Hematopoietic multipotent progenitor cell (in vitro differentiated cells): ENCODE results near the gene PREB. TPM values are rescaled to one million over a fixed set of nuclear protein-coding genes. Genes with fewer than 3 reads are reported as not detected.

Experiments used
- DNase-seq, 3 donors: peaks; one replicate each; pipeline ENCODE4 v3.0.0-alpha.2; 2011 to 2015; ENCODE audit warnings: low read depth in 2 of 3, low spot score in 2 of 3
- total RNA-seq: library from RNA; depleted of rRNA; stranded (reverse); fragments of >200 nt; gene quantifications from one replicate; pipeline ENCODE4 v1.2.3, GENCODE V29; 2012

PREB gene
- total RNA-seq, 1 donor = 55.2 TPM

DNA sequence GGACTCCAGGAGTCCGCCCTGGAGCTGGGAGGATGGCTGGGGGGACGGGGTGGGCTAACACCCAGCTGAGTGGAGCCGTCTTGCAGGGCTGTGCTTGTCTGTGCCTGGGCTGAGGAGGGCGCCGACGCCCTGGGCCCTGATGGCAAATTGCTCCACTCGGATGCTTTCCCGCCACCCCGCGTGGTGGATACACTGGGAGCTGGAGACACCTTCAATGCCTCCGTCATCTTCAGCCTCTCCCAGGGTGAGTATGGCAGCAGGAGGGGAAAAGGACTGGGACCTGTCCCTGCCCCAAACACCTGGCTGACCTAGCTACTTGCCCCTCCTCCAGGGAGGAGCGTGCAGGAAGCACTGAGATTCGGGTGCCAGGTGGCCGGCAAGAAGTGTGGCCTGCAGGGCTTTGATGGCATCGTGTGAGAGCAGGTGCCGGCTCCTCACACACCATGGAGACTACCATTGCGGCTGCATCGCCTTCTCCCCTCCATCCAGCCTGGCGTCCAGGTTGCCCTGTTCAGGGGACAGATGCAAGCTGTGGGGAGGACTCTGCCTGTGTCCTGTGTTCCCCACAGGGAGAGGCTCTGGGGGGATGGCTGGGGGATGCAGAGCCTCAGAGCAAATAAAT lies 35.0 kb downstream of the PREB start:
- DNase-seq = no peak

DNA sequence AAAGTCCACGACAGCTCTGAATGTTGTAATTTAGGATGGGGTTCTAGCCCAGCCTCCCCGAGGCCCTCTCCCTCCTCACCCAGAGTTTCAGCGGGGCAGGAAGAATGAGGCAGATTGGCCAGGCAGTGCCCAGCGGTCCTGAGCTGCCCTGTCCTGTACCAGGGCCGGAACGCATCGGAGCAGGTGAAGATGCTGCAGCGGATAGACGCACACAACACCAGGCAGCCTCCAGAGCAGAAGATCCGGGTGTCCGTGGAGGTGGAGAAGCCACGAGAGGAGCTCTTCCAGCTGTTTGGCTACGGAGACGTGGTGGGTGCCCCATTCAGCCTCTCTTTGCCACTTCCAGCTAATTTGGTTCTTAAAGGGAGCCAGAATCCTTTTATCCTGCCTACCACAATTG lies 37.1 kb downstream of the PREB start:
- no peak for DNase-seq

- DNase-seq = no peak
Measured at GRCh38 chr2:27096748-27097297, 37.6 kb downstream of the PREB start.

- peak in 1 of 3 donors; percentile 54 for DNase-seq
Measured at GRCh38 chr2:27095745-27096651, 38.4 kb downstream of the PREB start.

DNA sequence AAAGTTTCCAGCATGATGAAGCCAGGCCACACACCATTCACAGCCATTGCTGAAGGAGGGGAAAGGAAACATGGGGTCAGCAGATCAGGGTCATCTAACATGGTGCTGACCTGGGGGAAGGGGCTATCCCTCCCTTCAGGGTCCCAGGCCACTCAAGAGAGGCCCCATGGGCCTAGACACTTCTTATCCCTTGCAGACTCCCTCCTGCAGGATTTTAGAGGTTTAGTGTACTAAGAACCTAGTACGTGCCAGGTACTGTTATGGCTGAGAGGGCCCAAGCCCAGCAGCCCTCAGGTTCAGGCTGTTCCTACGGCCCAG lies 39.0 kb downstream of the PREB start:
- DNase-seq = no peak

DNA sequence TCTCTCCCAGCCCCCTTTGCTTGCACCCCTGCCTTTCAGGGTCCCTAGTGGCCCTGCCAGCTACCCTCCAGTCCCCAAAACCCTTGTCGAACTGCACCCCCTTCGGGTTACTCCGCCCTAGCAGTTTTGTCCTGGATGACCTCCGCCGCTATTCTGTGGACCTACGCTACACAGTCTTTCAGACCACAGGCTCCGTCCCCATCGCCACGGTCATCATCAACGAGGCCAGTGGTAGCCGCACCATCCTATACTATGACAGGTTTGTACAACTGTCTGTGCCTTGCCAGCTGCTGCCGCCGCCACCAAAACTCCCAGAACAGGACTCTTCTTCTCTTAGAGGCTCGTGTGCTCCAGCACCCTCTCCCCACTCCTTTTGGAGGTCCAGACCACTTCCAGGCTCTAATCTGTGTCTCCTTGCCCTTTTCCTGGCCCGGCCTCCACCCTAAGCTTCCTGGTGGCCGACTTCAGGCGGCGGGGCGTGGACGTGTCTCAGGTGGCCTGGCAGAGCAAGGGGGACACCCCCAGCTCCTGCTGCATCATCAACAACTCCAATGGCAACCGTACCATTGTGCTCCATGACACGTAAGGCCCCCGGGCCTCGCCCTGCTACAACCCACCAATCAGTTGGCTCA lies 40.0 kb downstream of the PREB start:
- DNase-seq = no peak

DNA sequence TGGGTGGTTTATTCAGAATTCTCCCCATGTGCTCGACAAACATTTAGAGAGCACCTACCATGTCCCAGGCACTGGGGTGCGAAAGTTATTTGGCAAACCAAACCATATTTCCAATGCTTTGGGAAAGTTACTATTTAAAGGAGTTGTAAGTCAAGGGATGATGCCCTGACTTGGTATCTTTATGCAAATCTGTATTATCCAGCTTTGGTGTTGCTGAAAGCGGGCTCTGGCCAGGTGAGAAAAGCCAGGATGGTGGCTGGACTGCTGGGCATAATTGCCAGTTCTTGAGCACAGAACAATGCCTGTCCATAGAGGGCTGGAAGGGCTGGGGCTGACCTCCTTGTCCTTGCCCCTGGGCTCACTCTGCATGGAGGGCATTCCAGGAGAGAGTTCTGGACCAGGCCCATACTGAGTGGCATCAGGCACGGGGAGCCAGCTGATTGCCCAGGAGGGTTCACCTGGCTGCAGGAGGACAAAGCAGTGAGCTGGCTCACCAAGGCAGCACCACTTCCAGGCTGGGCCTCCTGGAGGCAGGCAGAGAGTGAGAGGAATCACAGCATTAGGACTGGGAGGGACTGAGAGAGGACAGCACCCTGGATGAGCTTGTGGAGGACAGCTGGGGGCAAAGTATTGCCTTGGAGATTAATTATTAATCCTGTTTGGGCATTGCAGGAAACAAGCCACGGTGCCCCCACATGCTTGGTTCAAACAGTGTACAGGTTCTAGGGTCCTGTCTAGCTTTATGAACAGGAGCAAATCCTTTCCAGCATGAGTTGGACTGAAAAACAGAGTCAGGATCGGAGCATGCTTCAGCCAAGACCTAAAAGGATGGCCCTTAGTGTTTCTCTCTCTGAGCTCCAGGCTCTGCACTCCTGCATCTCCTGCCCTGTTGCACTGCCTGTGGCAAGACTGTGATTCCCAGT lies 40.7 kb downstream of the PREB start:
- no peak for DNase-seq

DNA sequence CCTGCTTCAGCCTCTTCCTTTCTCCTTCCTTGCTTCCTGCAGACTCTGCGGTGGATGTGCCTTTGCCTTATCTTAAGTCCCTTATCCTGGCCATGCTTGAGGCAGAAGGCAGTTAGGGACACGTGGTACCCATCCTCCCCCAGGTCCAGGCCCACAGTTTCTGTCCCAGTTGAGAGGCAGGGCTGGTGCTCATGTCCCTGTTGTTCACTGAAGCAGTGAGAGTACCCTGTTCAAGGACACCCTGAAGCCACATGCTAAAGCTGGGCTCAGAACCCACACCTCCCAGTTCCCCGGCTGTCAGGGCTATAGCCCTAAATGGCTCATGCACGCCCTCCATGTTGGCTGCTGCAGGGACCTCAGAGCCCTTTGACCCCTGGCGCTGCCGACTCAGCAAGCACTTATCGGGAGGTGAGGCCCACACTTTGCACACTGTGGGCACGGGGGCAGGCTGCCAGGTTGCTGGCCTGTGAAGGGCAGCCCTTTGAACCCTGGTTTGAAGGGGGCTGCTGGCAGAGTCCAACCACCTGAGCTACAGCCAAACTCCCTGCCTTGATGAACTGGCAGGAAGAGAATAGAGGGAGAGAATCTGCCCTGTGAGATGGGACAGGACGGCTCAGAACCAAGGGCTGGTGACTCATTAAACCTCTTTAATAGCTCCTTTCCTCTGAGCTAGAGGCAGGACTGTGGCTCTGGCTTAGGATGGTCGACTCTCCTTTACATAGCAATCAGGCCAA lies 41.6 kb downstream of the PREB start:
- DNase-seq = no peak

- DNase-seq = no peak
Measured at GRCh38 chr2:27091746-27092695, 42.4 kb downstream of the PREB start.

DNA sequence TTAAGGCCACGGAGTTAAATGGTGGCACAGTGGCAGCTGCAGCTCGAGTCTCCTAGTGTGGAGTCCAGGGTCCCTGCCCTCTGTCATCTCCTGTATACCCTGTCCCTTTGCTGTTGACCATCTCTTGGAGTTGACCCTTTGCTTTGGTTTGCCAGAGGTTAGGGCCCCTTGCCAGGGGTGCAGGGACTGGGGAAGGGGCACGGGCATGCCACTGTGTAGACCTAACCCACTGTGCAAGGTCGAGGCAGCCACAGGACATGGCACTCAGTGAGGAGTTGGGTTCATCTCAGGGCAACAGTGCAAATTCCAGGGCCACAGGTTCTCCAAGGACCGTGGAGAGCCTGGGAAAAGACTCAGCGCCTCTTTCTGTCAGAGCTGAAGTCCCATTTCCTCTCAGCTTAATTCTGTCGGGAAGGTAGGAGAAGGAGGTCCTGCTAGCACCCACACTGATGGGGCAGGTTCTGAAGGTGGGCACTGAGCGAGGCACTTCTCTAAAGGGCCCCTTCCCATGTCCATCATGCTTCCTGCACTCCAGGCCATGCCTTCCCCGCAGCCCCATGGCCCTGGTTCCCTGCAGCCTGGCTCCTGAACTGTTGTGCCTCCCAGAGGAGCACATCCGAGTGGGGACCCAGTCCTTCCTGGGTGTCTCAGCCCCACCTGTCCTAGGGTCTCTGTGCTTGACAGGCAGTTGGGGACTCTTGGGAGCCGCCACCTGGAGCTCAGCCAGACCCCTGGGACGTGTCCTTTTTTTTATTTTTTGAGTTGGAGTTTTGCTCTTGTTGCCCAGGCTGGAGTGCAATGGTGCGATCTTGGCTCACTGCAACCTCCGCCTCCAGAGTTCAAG lies 45.1 kb downstream of the PREB start:
- no peak for DNase-seq

GRCh38 chr2:27088634-27089033 lies 45.8 kb downstream of the PREB start:
- DNase-seq = no peak

DNA sequence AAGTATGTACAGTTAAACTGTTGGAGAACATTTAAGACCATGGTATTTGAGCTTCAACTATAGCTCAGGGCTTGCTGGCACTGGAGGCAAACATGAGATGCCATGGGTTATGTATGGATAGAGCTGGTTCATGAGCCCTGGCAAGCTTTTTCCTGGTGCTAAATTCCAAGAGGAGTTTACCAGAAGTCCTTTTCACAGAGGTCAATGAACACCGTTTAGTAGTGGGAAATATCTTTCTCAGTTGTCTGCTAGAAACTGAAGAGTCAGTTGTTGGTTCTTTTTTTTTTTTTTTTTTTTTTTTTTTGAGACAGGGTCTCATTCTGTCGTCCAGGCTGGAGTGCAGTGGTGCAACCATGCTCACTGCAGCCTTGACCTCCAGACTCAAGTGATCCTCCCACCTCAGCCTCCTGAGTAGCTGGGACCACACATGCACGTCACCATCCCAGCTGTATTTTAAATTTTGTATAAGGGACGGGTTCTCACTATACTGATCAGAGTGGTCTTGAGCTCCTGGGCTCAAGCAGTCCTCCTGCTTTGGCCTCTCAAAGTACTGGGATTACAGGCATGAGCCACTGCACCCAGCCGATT lies 46.5 kb downstream of the PREB start:
- no peak for DNase-seq

DNA sequence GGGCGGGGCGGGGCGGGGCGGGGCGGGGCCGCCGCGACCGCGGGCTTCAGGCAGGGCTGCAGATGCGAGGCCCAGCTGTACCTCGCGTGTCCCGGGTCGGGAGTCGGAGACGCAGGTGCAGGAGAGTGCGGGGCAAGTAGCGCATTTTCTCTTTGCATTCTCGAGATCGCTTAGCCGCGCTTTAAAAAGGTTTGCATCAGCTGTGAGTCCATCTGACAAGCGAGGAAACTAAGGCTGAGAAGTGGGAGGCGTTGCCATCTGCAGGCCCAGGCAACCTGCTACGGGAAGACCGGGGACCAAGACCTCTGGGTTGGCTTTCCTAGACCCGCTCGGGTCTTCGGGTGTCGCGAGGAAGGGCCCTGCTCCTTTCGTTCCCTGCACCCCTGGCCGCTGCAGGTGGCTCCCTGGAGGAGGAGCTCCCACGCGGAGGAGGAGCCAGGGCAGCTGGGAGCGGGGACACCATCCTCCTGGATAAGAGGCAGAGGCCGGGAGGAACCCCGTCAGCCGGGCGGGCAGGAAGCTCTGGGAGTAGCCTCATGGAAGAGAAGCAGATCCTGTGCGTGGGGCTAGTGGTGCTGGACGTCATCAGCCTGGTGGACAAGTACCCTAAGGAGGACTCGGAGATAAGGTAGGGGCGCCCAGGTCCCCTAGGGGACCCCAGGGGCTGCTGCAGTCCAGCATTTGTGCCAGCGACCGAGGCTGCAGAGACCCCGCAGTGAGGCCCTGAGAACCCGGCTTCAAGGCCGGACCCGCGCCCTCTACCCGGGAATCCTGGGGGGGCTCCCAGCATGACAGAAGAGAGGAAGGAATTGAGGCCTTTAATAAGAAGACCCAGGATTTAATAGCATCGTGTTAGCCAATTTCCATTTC lies 47.5 kb downstream of the PREB start, which contains the start of gene KHK:
Gene KHK, plus strand, starts transcription at position 49 of the 870 bp plus-strand sequence. Its CDS starts 488 bp downstream, at position 537.
- DNase-seq = no peak

GRCh38 chr2:27086090-27086723 lies 48.2 kb downstream of the PREB start:
- peak; percentile 93 to 99 (median 95) for DNase-seq

- peak in 2 of 3 donors; percentile 39 to 46 for DNase-seq
Measured at GRCh38 chr2:27085673-27086089, 48.8 kb downstream of the PREB start.
